Suprapubic skin (tissue), 4 donors: Measurements from ENCODE around the gene EXOC3L4. TPM values are rescaled to one million over a fixed set of nuclear protein-coding genes. Genes with fewer than 3 reads are reported as not detected.
"Not testable (repeated sequence)": the region's sequence is repeated elsewhere in the genome, so short reads cannot be mapped to it uniquely, and the experiment has no call there.

Source experiments
- DNase-seq, 2 donors: peaks; one replicate each; pipeline ENCODE4 v3.0.0-alpha.2; 2019; ENCODE audit warnings: low spot score in 2 of 2
- H3K27ac ChIP-seq: fragments of 200-600 bp; sonication (generic); one replicate; pipeline ENCODE4 v1.5.1; 2019
- H3K27me3 ChIP-seq: fragments of 200-600 bp; sonication (generic); one replicate; pipeline ENCODE4 v1.5.1; 2019
- H3K36me3 ChIP-seq: fragments of 200-600 bp; sonication (generic); one replicate; pipeline ENCODE4 v1.5.1; 2019
- H3K4me1 ChIP-seq: fragments of 200-600 bp; sonication (generic); one replicate; pipeline ENCODE4 v1.5.1; 2019
- H3K4me3 ChIP-seq: fragments of 200-600 bp; sonication (generic); one replicate; pipeline ENCODE4 v1.5.1; 2019; ENCODE audit warnings: mild to moderate bottlenecking
- H3K9me3 ChIP-seq: fragments of 200-600 bp; sonication (generic); one replicate; pipeline ENCODE4 v1.5.1; 2019
- EP300 ChIP-seq: sonication (generic); formaldehyde crosslinking; IDR thresholded peaks from one replicate; pipeline ENCODE4 v1.6.1; 2017; ENCODE audit warnings: antibody characterized with exemption
- POLR2A ChIP-seq, 2 donors: fragments of 450-650 bp; IDR thresholded peaks; one replicate each; pipeline ENCODE4 v1.6.1; 2017; ENCODE audit warnings: antibody characterized with exemption in 2 of 2, mild to moderate bottlenecking in 2 of 2, moderate library complexity in 2 of 2
- POLR2AphosphoS5 ChIP-seq, 3 donors: sonication (generic); formaldehyde crosslinking; IDR thresholded peaks; one replicate each; pipeline ENCODE4 v1.6.1; 2017; ENCODE audit warnings: antibody characterized with exemption in 3 of 3
- WGBS: methylation state at CpG from one replicate; pipeline ENCODE4 v1.1.5; 2018; 5-methylcytosine and 5-hydroxymethylcytosine counted together
- total RNA-seq, 4 donors: library from RNA; depleted of rRNA; stranded (reverse); fragments of >200 nt; gene quantifications; one replicate each; pipeline ENCODE4 v1.1.0, GENCODE V29; 2016
- TF ChIP-seq, protein P1 (sequence below), 2 donors: fragments of 200-600 bp in 1 of 2; fragments of 450-650 bp in 1 of 2; sonication (generic) in 1 of 2; IDR thresholded peaks; one replicate each; pipeline ENCODE4 v1.5.1; 2016 to 2019; ENCODE audit warnings: antibody characterized with exemption in 2 of 2, mild to moderate bottlenecking in 1 of 2, moderate library complexity in 1 of 2

The EXOC3L4 gene
- total RNA-seq, 4 donors from 2014 or later, result 1.5 TPM; not detected in 3

DNA sequence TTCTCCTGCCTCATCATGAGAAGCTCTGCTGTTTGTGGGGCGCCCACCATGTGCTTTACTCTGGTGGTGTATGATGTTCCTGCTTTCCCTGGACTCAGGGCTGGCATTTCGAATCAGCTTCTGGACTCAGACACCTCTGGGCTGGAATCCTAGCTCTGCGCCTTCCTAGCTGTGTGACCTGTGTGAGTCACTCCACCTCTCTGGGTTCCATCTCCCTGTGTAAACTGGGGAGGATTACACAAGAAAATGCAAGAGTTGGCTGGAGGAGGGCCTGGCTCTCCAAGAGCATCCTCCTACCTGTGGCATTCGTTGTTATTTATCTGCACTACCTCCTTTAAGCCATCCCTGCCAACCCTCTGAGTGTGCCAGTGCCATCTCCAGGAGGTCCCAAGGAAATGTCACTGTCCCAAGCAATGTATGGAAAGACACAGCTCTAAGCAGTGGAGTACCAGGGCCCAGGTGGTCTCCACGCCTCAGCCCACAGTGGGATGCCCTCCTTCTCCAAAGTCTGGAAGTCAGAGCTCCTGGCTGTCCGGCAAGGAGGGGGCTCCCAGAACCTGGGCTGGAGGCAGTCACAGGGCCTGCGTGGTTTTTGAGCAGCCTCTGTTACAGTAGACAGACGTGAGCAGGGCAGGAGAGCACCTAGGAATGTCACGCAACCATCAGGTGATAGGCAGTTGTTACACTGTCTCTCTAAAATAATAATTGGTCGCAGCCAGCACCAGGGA lies 21.5 kb downstream of the EXOC3L4 start:
- no peaks in the 10 kb centered on the region for H3K36me3 ChIP-seq

DNA sequence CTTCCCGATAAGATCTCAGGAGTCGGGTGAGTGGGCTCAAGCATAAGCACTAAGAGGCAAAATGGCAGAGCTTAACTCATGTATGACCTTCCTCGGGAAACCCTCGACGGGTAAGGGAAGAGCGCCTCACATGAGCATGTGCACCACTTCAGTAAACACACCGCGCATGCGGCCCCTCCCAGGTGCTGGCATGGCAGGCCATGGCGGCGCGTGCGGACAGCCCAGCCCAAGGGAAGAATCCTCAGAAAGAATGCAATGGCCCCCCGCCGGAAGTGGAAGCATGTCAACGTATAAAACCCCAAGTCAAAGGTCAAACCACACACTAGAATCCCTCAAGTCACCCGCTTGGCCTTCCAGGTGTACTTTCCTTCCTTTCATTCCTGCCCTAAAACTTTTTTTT lies 22.1 kb downstream of the EXOC3L4 start:
- H3K36me3 ChIP-seq, result no peaks in the 10 kb centered on the region
- WGBS, result 92% methylated on average over 17 of the region's 17 CpGs
- no peak overlapping the region for H3K27ac ChIP-seq
- no peak overlapping the region for H3K4me3 ChIP-seq
- H3K27me3 ChIP-seq, result no peaks in the 10 kb centered on the region
- DNase-seq, result no peak
- TF ChIP-seq POLR2AphosphoS5 (IDR thresholded peaks at IDR 0.05) (no peak), EP300 (no peak), POLR2A (IDR thresholded peaks at IDR 0.05) (no peak)
- TF ChIP-seq, protein P1, sequence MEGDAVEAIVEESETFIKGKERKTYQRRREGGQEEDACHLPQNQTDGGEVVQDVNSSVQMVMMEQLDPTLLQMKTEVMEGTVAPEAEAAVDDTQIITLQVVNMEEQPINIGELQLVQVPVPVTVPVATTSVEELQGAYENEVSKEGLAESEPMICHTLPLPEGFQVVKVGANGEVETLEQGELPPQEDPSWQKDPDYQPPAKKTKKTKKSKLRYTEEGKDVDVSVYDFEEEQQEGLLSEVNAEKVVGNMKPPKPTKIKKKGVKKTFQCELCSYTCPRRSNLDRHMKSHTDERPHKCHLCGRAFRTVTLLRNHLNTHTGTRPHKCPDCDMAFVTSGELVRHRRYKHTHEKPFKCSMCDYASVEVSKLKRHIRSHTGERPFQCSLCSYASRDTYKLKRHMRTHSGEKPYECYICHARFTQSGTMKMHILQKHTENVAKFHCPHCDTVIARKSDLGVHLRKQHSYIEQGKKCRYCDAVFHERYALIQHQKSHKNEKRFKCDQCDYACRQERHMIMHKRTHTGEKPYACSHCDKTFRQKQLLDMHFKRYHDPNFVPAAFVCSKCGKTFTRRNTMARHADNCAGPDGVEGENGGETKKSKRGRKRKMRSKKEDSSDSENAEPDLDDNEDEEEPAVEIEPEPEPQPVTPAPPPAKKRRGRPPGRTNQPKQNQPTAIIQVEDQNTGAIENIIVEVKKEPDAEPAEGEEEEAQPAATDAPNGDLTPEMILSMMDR (IDR thresholded peaks at IDR 0.05), result no peak
- no peaks in the 10 kb centered on the region for H3K9me3 ChIP-seq
- H3K4me1 ChIP-seq, result peaks cover 61% of the 10 kb centered on the region

More for the DNA sequence above, 21.5 kb downstream of the EXOC3L4 start:
- WGBS, result 92% methylated on average over 9 of the region's 10 CpGs
- TF ChIP-seq POLR2A (IDR thresholded peaks at IDR 0.05) (no peak), POLR2AphosphoS5 (IDR thresholded peaks at IDR 0.05) (no peak), EP300 (no peak)
- TF ChIP-seq, protein P1 (IDR thresholded peaks at IDR 0.05), result no peak
- Histone ChIP-seq H3K27me3 (no peaks in the 10 kb centered on the region), H3K4me1 (peaks cover 61% of the 10 kb centered on the region), H3K9me3 (no peaks in the 10 kb centered on the region), H3K27ac (no peak overlapping the region), H3K4me3 (no peak overlapping the region)
- no peak for DNase-seq

DNA sequence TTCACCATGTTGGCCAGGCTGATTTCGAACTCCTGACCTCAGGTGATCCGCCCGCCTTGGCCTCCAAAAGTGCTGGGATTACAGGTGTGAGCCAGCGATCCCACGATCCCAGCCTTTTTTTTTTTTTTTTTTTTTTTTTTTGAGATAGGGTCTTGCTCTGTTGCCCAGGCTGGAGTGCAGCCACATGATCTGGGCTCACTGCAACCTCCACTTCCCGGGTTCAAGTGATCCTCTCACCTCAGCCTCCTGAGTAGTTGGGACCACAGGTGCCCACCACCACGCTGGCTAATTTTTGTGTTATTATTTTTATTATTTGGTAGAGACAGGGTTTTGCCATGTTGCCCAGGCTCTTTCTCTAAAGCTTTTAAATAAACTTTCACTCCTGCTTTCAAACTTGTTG lies 23.0 kb downstream of the EXOC3L4 start:
- H3K4me1 ChIP-seq, result peaks cover 63% of the 10 kb centered on the region
- WGBS, result 91% methylated on average over 7 of the region's 7 CpGs

DNA sequence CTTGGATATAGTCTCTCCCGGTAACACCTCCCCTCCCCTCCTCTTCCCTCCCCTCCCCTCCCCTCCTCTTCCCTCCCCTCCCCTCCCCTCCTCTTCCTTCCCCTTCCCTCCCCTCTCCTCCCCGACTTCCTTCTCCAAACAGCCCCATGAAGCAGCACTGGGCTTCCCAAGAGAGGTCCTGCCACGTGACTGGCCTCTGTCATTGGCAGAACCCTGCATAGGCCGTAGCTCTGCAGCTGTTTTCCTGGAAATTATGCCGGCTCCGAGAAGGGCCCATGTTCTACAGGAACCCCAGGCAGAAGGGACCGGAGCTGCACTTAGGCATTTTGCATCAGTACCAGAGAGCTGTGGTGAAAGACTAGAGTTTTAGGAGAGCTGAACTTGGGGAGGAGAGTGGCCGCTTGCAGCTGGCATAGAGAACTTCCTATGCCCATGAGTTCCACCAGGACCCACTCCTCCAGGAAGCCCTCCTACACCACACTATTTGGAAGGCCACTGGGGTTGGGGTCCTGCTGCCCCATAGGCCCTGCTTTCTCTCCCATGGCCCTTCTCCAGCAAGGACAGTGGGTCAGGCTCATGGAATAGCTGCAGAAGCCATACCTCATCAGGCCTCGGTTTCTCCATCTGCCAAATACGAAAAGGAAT lies 23.6 kb downstream of the EXOC3L4 start:
- H3K9me3 ChIP-seq, result no peaks in the 10 kb centered on the region
- peaks cover 64% of the 10 kb centered on the region for H3K4me1 ChIP-seq
- H3K36me3 ChIP-seq, result no peaks in the 10 kb centered on the region
- H3K4me3 ChIP-seq, result no peak overlapping the region
- WGBS, result 37% methylated on average over 6 of the region's 10 CpGs
- TF ChIP-seq EP300 (no peak), POLR2AphosphoS5 (IDR thresholded peaks at IDR 0.05) (no peak), POLR2A (IDR thresholded peaks at IDR 0.05) (no peak)
- TF ChIP-seq, protein P1 (IDR thresholded peaks at IDR 0.05), result no peak
- DNase-seq, result peak in 1 of 2 donors; percentile 83
- peaks cover 6% of the 10 kb centered on the region for H3K27me3 ChIP-seq
- H3K27ac ChIP-seq, result peak overlapping the region; percentile 67

More for the DNA sequence above, 23.0 kb downstream of the EXOC3L4 start:
- not testable (repeated sequence) for H3K4me3 ChIP-seq, H3K27me3 ChIP-seq, H3K9me3 ChIP-seq, H3K36me3 ChIP-seq, DNase-seq, H3K27ac ChIP-seq

DNA sequence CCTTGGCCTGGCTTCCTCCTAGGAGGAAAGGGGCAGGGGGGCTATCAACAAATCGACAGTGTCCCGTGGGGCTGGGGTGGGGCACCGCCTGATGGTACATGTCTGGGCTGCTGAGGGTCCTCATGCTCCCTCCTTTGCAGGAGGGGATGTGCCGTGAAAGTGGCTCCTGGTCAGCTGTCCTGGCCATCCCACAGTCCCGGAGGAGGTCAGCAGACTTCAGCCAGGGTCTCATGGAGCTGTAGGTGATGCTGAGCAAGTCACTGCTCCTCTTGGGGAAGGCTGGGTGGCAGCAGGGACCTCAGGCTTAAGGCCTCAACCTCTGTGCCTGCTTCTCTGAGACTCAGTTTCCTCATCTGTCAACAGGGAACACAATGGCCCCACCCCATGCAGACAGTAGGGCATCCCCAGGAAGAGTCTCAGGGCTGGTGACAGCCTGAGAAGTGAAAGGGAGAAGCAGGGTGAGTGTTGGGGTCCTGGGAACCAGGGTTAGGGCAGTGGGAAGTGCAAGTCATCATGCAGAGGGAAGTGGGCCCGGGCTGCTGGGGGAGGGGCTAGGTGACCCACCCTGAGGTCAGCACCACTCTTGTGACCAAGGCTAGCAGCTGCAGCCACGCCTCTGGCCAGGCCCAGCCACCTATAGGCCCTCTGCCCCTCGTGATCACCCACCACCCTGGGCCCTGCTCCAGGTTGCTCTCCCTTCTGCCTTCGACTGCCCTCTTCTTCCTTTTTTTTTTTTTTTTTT lies 24.3 kb downstream of the EXOC3L4 start:
- no peaks in the 10 kb centered on the region for H3K9me3 ChIP-seq
- DNase-seq, result peak in 1 of 2 donors; percentile 82
- TF ChIP-seq POLR2A (IDR thresholded peaks at IDR 0.05) (no peak), POLR2AphosphoS5 (IDR thresholded peaks at IDR 0.05) (no peak)
- H3K4me1 ChIP-seq, result peaks cover 70% of the 10 kb centered on the region
- H3K27me3 ChIP-seq, result peaks cover 10% of the 10 kb centered on the region
- peak overlapping the region; percentile 67 for H3K27ac ChIP-seq
- no peak overlapping the region for H3K4me3 ChIP-seq
- no peaks in the 10 kb centered on the region for H3K36me3 ChIP-seq
- WGBS, result 66% methylated on average over 5 of the region's 9 CpGs

DNA sequence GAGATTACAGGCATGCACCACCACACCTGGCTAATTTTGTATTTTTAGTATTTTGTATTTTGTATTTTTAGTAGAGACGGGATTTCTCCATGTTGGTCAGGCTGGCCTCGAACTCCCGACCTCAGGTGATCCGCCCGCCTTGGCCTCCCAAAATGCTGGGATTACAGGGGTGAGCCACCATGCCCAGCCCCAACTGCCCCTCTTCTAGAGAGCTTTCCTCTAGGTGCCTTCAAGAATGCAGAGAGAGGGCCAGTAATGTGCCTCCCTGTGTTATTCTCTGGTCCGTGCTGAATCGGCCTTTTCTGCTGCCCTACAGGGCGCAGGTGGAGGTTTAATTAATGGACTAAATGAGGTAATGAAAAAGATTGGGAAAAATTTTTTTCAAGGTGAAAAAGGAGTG lies 25.0 kb downstream of the EXOC3L4 start:
- not testable (repeated sequence) for H3K36me3 ChIP-seq, H3K9me3 ChIP-seq, H3K4me3 ChIP-seq, DNase-seq, H3K27ac ChIP-seq
- Histone ChIP-seq H3K4me1 (peaks cover 70% of the 10 kb centered on the region), H3K27me3 (peaks cover 10% of the 10 kb centered on the region)
- WGBS, result 96% methylated on average over 8 of the region's 8 CpGs
